Measurements from ENCODE around the gene SNTB2. TPM values are rescaled to one million over a fixed set of nuclear protein-coding genes. Genes with fewer than 3 reads are reported as not detected.
A peak's percentile ranks its signal among the peaks of the same experiment; 100 is the strongest.

SNTB2 gene
- total RNA-seq, 4 donors from 2014 or later: 13.3 to 36.8 (median 33.0) TPM

DNA sequence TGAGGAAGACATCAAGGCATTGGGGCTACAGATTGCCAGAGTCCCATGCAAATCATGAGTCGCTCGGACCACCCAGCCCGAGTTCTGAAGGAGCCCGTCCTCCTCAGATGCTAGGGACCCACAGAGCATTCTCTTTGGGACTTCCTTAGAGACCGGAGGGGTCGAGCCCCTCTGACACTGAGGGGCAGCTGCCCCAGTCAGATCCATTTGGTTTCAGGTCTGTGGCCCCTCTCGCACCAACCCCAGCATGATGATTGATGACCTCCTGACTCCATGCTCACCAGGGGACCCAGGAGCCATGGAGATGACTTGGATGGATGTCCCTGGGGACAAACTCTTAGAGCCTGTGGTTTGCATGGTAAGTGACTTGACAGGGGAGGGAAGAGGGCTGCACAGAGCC lies 135.4 kb downstream of the SNTB2 start:
- TF ChIP-seq POLR2A (IDR thresholded peaks at IDR 0.05): no peak
- no peak for TF ChIP-seq CTCF (IDR thresholded peaks at IDR 0.05 in 4 of 5, conservative IDR thresholded peaks at IDR 0.05 in 1 of 5)

GRCh38 chr16:69323415-69323814 lies 136.5 kb downstream of the SNTB2 start:
- Histone ChIP-seq H3K9me3 (no peaks in the 10 kb centered on the region), H3K27ac (peak overlapping the region; percentile 44 to 99 (median 88)), H3K4me1 (peaks cover 35 to 49% of the 10 kb centered on the region in 2 donors), H3K4me3 (no peak overlapping the region), H3K36me3 (peaks cover 0 to 59% of the 10 kb centered on the region in 2 donors), H3K27me3 (no peaks in the 10 kb centered on the region)
- TF ChIP-seq CTCF (IDR thresholded peaks at IDR 0.05 in 4 of 5, conservative IDR thresholded peaks at IDR 0.05 in 1 of 5): no peak
- no peak for TF ChIP-seq POLR2A (IDR thresholded peaks at IDR 0.05)
- DNase-seq (no peak), ATAC-seq (no peak)
- in situ Hi-C loops (cut with MboI; ENCODE audit: low sequenced_read_pairs in 4 of 4): no loop called here
- intact Hi-C loops (cut with DNase I; ENCODE audit: low total_unique reads): no loop called here

More for the DNA sequence above, 135.4 kb downstream of the SNTB2 start:
- H3K27ac ChIP-seq: peak overlapping the region in 1 of 4 donors; percentile 99
- H3K9me3 ChIP-seq: no peaks in the 10 kb centered on the region
- in situ Hi-C loops (cut with MboI; ENCODE audit: low sequenced_read_pairs in 4 of 4): no loop called here
- ATAC-seq: no peak
- no peaks in the 10 kb centered on the region for H3K27me3 ChIP-seq
- DNase-seq: no peak
- H3K4me3 ChIP-seq: no peak overlapping the region
- intact Hi-C loops (cut with DNase I; ENCODE audit: low total_unique reads): no loop called here
- peaks cover 0 to 62% of the 10 kb centered on the region in 2 donors for H3K36me3 ChIP-seq
- peaks cover 26 to 39% of the 10 kb centered on the region in 2 donors for H3K4me1 ChIP-seq

GRCh38 chr16:69324013-69324531 lies 137.1 kb downstream of the SNTB2 start:
- in situ Hi-C loops (cut with MboI; ENCODE audit: low sequenced_read_pairs in 4 of 4): no loop called here
- DNase-seq: peak in 1 of 2 donors; percentile 64
- H3K4me1 ChIP-seq: peaks cover 41 to 56% of the 10 kb centered on the region in 2 donors
- H3K4me3 ChIP-seq: no peak overlapping the region
- no peak for ATAC-seq
- H3K36me3 ChIP-seq: peaks cover 0 to 53% of the 10 kb centered on the region in 2 donors
- peak overlapping the region; percentile 82 to 99 (median 95) for H3K27ac ChIP-seq
- intact Hi-C loops (cut with DNase I; ENCODE audit: low total_unique reads): no loop called here
- TF ChIP-seq POLR2A (IDR thresholded peaks at IDR 0.05) (no peak), CTCF (IDR thresholded peaks at IDR 0.05 in 4 of 5, conservative IDR thresholded peaks at IDR 0.05 in 1 of 5) (no peak)
- H3K27me3 ChIP-seq: no peaks in the 10 kb centered on the region
- no peaks in the 10 kb centered on the region for H3K9me3 ChIP-seq

GRCh38 chr16:69324585-69325253 lies 137.8 kb downstream of the SNTB2 start:
- no peak for TF ChIP-seq POLR2A (IDR thresholded peaks at IDR 0.05)
- no peak for TF ChIP-seq CTCF (IDR thresholded peaks at IDR 0.05 in 4 of 5, conservative IDR thresholded peaks at IDR 0.05 in 1 of 5)
- Histone ChIP-seq H3K4me1 (peaks cover 48 to 62% of the 10 kb centered on the region in 2 donors), H3K36me3 (peaks cover 0 to 46% of the 10 kb centered on the region in 2 donors), H3K9me3 (no peaks in the 10 kb centered on the region), H3K27ac (peak overlapping the region; percentile 82 to 99 (median 95)), H3K4me3 (no peak overlapping the region), H3K27me3 (no peaks in the 10 kb centered on the region)
- intact Hi-C loops (cut with DNase I; ENCODE audit: low total_unique reads): no loop called here
- in situ Hi-C loops (cut with MboI; ENCODE audit: low sequenced_read_pairs in 4 of 4): no loop called here
- DNase-seq: no peak
- ATAC-seq: no peak
